Retina (tissue), 1 donor: ENCODE data around the gene NEK11.

Experiments used
- DNase-seq: peaks from one replicate; pipeline ENCODE4 v3.0.0-alpha.2; 2016

The NEK11 gene

DNA sequence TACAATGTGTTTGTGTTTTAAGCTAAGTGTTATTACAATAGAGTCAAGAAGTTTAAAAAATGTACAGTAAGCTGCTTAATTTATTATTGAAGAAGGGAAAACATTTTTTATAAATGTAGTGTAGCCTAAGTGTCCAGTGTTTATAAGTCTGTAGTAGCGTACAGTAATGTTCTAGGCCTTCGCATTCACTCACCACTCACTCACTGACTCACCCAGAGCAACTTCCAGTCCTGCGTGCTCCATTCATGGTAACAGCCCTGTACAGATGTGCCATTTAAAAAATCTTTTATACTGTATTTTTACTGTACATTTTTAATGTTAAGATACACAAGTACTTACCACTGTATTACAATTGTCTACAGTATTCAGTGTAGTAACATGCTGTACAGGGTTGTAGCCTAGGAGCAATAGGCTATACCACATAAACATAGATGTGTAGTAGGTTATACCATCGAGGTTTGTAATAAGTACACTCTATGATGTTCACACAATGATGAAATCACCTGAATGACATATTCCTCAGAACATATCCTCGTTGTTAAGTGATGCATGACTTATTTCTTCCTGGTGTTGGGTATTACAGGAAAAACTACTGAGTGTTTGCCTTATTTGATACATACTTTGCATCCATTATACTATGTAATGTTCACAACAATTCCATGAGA lies 198.3 kb downstream of the NEK11 start:
- DNase-seq = no peak

DNA sequence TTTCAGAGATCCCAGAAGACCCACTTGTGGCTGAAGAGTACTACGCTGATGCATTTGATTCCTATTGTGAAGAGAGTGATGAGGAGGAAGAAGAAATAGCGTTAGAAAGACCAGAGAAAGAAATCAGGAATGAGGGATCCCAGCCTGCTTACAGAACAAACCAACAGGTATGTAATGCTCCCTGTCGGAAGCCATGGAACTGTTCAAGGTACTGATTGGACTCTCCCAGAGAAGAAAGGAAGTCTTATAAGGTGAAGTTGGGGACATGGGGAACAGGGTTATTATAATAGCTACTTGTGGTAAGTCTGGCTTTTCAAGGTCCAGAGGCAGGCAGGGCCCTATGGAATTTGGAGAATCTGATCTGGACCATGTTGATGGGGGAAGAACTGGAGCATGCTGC lies 201.8 kb downstream of the NEK11 start:
- DNase-seq = no peak

DNA sequence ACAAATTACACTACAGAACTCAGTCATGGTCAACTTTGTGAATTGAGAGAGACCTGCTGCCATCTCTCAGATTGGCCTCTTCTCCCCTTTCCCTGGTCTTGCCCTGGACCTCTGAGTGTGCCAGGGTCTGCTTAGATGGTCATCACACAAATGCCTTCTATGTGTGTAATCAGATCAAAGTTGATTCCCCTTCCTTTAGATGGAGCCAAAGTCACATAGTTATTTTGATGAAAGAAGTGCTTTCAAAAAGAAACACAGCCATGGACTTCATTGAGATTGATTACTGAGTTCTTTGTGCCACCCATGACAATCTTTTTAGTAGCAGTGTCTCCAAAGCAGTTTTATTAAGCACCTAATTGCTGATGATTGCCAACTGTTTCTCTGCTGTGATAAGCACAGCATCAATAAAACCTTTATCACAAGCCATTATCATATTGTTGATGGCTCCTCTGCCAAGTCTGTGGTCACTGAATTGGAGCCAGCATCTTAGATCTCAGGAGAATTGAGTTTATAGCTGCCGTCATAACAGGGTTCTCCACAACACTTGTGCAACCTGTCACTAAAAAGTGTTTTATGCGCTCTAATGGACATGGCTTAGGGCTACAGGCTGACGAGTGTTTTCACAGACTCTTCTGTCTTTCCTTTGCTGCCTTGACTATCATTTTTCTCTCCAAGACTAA lies 205.2 kb downstream of the NEK11 start:
- DNase-seq = no peak

DNA sequence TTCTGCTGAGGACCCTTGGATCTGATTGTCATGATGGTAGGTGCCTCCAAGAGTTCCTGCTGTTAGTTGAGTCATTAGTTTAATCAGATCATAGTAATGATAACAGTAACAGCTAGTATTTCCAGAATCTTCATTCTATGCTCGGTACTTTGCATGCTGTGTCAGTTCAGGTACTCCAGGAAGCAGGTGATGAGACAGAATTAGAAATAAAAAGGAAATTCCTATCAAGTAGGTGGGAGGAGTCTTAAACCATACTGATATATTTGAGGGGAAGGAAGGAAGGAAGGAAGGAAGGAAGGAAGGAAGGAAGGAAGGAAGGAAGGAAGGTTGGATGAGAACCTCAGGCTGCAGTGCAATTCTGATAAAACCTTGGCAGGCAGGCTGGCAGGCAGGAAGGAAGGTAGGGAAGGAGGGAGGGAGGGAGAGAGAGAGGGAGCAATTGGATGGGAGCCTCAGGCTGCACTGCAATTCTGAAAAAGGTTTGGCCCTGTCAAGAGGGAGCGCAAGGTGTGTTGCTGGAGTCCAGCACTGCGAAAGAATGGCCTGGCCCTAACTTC lies 206.1 kb downstream of the NEK11 start:
- DNase-seq = no peak

DNA sequence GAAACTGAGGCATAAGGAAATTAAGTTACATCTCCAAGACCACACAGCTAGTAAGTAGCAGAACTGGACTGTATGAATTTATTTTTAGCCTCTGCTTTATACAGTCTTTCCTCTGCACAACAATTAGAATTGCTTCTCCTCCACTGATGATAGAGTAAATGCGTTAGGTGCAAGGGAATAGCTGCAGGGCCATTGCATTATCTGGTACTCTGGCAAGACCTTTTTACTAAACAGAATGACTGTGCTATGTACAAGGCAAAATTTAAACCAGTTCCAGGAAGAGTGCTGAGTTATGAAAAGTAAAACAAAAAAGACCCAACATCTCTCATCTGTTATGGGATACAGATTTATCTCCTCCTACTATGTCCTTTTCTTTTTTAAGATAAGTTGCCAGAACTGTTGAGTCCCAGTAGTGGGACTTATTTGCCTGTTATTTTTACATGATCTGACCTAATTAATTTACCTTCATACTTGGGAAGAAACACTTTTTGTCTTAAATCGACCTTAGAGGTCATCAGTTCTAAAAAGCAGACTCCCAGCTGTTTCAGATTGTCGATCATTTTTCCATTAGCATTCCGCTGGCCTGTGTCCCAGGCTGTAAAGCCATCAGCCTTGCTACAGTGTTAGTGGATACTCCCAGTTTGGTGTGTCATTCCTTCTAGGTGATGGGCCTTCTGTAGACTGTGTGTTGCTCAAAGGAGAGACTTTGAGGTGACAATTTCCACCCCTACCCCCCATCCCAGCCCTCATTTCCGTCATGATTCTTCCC lies 207.4 kb downstream of the NEK11 start:
- no peak for DNase-seq

DNA sequence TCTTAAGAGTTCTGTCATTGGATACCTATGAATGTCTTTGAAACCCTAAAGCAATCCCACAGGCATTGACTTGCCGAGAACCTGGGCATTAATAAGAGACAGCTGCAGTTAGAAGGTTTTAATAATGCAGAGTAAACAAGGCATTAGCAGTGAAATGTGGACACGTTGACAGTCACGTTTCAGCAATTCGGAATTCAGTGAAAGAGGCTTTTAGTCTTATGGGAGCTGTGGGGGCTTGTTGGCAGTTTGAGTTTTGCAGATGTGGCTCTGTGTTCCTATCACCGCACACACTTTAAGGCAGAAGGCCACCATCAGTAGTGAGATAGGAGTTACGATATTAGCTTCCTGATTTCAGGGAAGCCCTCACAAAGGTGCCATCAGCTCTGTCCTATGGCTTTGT lies 209.7 kb downstream of the NEK11 start:
- DNase-seq = peak; percentile 34

DNA sequence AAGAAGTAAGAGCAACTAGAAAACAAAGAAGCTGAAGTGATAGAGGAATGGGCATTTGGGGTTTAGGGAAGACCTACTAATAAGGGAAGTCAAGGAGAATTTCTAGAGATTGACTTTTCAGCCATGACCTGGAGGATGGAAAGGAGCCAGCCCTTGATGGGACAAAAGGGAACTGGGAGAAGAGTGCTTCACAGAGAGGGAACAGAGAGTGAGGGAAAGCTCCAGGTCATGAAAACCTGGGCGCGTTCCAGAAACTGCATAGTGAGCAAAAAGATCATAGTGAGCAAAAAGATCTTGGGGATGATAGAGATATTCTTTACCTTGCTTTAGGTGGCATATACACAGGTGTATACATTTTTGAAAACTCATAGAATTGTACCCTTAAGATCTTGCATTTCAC lies 211.8 kb downstream of the NEK11 start:
- no peak for DNase-seq

DNA sequence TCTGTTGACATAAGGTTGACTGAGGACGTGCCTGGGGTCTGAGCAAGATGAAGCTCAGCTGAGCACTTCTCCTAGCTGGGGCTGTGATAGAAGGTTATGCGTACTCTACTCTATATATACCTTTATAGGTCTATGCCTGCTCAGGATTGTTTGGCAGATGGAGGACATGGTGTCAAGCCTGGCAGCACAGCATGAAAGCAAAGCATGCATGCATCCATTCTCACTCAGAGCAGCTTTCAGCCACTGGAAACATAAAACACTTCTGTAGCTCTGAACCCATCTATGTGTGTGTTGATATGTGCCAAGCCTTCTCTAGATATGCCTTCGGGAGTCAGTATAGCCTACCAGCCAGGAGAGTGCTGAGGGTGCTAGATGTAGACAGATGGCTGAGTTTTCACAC lies 212.6 kb downstream of the NEK11 start:
- DNase-seq = no peak

DNA sequence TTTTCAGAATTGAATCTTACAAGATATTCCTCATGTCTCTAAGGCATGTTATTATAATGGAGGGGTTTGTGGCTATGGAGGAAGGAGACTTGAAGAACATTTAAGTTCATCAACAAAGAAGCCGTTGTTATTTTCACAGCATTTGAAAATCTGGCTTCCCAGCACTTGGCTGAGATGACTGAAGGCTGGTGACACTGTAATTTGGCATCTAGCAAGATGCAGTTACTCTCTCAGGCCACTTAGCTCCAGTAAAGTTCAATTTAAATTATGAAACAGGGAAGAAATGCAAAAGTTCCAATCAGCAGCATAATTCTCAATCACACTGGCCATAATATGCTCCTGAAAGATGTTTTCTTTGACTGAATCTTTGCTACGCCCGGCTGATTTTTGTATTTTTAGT lies 215.5 kb downstream of the NEK11 start:
- no peak for DNase-seq

DNA sequence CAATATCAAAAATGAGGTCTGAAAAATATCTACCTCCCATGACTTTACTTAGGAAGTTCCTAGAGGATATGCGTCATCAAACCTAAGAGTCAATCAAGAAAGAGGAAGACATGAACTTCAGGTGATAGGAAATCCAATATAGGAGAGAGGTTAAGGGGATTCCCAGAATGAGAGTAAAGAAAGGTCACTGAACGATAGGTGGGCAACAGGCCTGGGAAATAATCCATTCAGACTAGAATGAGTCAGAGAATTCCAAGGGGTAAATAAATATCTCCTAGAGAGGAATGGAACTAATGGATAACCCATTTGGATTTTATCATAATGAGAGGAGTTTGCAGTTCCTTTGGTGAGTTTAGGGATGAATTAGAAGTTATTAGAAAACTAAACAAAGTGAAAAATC lies 223.8 kb downstream of the NEK11 start:
- DNase-seq = no peak

DNA sequence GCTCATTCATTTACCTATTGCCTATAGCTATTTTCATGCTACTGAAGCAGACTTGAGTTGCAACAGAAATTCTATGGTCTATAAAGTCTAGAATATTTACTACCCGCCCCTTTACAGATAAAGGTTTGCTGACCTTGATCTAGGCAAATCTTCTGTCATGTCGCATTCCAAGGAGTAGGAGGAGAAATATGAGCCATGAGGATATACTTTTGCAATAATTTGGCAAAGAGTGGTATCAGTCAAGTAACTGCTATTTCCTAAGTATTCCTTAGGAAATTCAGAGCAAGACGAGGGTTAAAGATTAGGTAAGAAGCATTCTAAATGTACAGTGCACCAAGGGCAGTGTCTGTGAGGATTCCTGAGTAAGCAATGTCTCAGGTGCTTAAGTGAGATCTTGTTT lies 233.8 kb downstream of the NEK11 start:
- no peak for DNase-seq

DNA sequence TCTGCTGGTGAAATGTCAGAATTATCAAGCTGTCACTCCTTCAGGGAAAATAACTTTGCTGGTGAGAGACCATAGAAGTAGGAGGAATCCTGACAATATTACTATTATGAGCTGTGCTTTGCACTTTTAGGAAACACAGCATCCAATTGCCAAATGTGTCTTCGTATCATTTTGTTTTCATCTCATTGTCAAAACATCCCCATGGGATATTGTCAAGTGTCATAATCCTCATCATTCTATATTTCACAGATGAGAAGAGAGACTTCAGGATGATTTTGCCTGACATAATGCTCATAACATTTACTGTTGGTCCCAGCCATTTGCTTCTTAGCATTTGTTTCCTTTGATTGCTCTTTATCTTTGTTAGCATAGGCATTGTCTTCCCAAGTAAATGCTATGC lies 234.4 kb downstream of the NEK11 start:
- no peak for DNase-seq

DNA sequence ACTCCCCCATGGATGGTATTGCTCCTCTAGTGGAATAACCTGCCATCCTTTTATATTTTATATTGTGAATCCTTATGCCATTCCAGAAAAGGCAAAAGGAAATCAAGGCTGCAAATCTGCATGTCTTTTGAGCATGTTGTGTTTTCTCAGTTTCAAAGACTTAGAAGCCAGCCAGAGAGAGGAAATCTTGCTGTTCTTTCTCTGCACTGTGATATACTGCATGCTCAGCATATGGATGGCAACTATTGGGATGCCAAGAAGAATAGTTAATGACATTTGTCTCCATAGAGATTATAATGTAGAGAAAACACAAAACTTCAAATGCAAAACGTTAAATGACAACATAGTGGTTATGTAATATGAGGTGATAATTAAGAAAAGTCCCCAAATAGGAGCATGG lies 248.9 kb downstream of the NEK11 start:
- no peak for DNase-seq

DNA sequence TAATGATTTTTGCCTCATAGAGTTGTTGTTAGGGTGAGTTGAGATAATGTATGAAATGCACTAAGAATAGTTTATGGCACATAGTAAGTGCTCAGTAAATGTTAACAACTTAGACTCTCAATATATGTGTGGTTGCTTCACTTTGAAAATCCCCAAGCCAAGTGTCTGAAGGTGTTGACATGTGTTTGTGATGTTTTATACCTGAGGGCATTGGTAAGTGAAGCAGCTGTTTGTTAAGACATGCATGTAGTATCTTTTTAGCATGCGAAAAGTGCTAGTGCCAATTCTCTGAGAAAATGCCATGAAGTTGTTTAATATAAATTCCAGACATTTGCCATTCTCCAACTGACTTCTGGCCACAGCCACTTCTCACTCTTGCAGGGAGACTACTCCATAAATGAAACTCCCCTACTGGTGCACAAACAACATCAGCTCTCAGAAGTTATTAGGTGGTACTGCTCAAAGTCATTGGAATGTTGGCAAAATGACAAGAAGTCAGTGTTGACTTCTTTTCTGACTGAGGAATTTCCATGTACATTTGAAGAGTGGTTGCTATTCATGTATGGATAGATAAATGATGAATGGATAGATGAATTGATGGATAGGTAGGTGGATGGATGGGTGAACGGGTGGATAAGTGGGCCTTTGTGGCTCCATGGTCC lies 251.3 kb downstream of the NEK11 start:
- no peak for DNase-seq

DNA sequence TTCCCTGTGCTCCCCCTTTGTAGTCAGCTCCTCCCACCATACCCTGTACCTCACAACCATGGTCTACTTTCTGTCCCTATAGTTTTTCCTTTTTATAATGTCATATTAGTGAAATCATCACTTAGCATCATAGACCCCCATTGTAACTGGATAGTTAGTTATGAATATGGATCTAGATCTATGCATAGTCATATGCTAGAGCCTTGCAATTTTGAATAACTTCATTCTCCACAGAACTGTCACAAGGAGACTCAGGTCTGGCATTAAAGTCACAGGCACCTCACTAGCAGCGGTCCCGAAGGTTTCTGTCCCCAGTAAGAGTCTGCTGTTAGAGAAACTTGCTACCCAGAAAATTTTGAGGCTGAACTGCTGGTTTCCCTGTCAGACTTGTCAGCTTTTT lies 252.9 kb downstream of the NEK11 start:
- no peak for DNase-seq

DNA sequence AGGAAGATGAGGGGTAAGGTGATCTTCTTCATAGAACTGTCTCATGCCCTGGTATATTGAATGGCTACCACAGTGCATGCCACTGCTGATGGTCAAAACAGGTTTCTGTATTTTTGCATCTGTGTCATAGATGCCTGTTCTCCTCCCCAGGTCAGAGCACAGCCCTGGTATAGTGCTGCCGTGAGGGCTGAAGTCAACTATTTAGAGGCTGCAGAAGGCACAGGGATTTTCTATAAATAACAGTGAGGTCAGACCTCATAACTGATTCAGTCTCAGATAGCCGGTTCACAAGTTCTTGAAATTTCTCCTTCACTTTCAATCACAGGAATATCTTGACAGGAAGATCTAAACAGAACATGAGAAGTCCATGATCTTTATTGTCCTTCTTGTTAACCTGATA lies 255.7 kb downstream of the NEK11 start:
- no peak for DNase-seq

DNA sequence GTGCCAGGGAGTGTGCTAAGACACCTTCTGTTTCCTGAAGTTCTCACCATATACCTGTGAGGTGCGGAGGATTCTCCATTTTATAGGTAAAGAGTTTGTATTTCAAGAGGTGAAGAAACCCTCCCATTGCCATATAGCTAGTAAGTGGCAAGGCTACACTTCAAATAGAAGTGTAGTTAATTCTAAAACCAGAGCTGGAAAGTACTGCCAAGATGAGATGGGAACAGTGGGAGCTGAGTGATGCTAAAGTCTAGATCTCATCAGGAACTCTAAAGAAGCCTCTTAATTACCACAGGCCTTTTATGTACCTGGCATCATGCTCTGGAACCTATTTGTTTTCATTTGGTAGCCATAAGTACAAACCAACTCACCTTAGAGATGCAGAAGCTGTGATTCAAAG lies 256.3 kb downstream of the NEK11 start:
- DNase-seq = no peak

DNA sequence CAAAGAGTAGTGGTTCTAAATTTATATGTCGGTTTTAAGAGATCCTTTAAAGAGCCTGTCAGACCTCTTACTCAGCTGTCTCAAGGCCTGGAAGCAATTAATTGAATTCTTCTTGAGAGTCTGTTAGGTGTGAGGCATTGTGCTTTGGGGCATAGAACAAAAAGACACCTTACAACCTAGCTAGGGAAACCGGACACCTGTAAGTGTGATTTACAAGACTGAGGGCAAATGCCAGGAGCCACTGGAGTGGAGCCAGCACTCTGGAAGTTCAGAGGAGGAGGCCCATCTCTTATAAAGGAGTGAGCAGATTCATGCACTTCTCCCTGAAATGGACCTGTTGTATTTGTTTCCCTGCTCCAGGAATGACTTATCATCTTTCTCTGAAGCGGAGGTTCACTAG lies 257.2 kb downstream of the NEK11 start:
- DNase-seq = no peak

DNA sequence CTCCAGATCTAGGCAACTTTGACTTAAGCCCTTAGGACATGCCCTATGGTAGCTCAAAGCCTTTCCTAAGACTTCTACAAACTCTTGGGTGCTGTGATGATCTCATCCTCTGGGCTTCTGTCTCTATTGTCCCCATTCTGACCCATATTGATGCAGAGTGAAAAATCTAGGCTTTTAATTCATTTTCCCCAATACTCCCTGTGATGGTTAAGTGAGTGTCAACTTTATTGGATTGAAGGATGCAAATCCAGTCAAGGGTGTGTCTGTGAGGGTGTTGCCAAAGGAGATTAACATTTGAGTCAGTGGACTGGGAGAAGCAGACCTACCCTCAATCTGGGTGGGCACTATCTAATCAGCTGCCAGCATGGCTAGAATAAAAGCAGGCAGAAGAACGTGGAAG lies 257.6 kb downstream of the NEK11 start:
- DNase-seq = no peak

DNA sequence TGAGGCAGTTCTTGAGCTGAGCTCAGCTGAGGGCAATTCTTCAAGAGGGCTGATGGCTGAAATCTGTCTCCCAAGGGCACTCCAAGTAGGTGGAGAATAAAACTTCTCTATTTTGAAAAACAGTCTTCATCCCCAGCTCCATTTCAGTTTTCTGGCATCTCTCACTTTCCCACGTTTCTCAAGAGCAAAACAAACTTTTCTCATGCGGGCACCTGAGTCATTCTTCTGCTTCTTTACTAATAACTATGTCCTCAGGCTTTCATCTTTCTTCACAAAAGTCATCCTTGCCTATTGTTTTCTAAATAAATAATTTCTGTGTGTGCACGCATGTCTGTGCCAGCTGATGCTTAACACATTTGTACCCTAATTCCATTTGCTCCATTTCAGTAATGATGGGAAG lies 258.8 kb downstream of the NEK11 start:
- DNase-seq = no peak

DNA sequence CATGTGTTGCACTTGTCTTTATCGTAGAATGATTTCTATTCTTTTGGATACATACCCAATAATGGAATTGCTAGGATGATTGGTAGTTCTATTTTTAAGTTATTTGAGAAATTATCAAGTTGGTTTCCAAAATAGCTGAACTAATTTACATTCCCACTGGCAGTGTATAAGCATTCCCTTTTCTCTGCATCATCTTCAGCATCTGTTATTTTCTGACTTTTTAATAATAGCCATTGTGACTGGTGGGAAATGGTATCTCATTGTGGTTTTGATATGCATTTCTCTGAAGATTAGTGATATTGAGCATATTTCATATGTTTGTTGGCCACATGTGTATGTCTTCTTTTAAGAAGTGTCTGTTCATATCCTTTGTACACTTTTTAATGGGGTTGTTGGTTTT lies 273.2 kb downstream of the NEK11 start:
- DNase-seq = no peak

DNA sequence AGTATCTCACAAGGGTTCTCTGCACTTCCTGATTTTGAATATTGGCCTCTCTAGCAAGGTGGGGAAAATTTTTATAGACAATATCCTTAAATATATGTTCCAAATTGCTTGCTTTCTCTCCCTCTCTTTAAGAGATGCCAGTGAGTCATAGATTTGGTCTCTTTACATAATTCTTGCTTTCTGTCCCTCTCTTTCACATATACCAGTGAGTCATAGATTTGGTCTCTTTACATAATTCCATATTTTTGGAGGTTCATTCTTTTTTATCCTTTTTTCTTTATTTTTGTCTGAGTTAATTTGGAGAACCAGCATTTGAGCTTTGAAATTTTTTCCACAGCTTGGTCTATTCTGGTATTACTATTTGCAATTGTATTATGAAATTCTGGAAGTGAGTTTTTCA lies 277.2 kb downstream of the NEK11 start:
- DNase-seq = no peak

DNA sequence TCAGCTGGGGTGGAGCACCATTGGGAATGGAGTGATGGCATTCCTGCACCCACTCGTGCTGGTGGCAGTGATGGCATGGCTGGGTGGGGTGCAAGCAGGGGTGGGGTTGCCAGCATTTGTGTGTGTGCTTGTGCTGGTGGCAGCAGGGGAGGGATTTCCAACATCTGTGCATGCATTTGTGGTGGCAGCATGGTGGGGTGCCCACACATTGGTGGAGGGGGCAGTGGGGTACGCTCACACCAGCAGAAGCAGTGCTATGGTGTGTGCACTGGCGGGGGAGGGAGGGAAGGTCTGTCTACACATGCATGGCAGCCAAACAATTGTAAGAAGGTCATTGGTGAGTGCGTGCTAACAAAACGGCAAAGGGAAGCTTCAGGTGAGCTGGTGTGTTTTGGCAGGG lies 278.2 kb downstream of the NEK11 start:
- no peak for DNase-seq

DNA sequence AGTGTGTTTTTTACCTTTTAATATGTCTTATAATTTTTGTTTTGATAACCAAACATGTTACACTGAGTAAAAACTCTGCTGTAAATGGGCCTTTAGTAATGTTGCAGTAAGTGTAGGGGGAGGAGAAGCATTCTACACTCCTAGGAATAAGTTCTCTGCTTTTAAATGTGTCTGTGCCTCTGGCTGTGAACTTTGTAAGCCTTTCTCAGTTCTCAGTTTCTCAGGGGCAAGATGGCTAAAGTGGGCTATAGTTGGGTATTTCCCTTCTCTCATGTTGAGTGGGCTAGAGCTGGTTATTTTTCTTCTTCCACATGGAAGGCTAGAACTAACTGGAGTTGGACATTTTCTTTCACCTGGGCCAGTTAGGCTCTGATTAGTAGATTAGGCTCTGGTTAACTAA lies 279.6 kb downstream of the NEK11 start:
- DNase-seq = no peak
